Trophoblast cell (in vitro differentiated cells and primary cell): ENCODE data around the gene PCNX4.

ENCODE experiments used
- DNase-seq, 2 donors: peaks; one replicate each; pipeline ENCODE4 v3.0.0-alpha.2; 2016
- H2AFZ ChIP-seq: 2 replicates; pipeline ENCODE4 v1.6.1; 2013; ENCODE audit warnings: low read length, moderate library complexity, mild to moderate bottlenecking; ENCODE audit not compliant: insufficient read depth, poor library complexity
- H2AK5ac ChIP-seq: 2 replicates; pipeline ENCODE4 v1.6.1; 2013; ENCODE audit warnings: mild to moderate bottlenecking, low read length
- H2BK120ac ChIP-seq: 2 replicates; pipeline ENCODE4 v1.6.1; 2013; ENCODE audit warnings: low read length, mild to moderate bottlenecking, moderate library complexity; ENCODE audit not compliant: insufficient read depth, poor library complexity
- H2BK12ac ChIP-seq: 2 replicates; pipeline ENCODE4 v1.6.1; 2013; ENCODE audit warnings: mild to moderate bottlenecking, low read length, moderate library complexity
- H2BK5ac ChIP-seq: 2 replicates; pipeline ENCODE4 v1.6.1; 2013; ENCODE audit warnings: low read length, low read depth, moderate library complexity, mild to moderate bottlenecking; ENCODE audit not compliant: poor library complexity
- H3K14ac ChIP-seq: 2 replicates; pipeline ENCODE4 v1.6.1; 2013; ENCODE audit warnings: mild to moderate bottlenecking, low read length
- H3K18ac ChIP-seq: 2 replicates; pipeline ENCODE4 v1.6.1; 2013; ENCODE audit warnings: mild to moderate bottlenecking, low read length
- H3K23ac ChIP-seq: 2 replicates; pipeline ENCODE4 v1.6.1; 2013; ENCODE audit warnings: low read length
- H3K27ac ChIP-seq: 2 replicates; pipeline ENCODE4 v1.5.1; 2013; ENCODE audit warnings: low read depth, mild to moderate bottlenecking, inconsistent platforms, low read length, moderate library complexity
- H3K27me3 ChIP-seq: 2 replicates; pipeline ENCODE4 v1.6.1; 2013; ENCODE audit warnings: inconsistent platforms, mild to moderate bottlenecking, low read length, moderate library complexity; ENCODE audit not compliant: insufficient read depth
- H3K36me3 ChIP-seq, 2 experiments: 1 replicate in 1 of 2; 2 replicates in 1 of 2; pipeline ENCODE4 v1.6.1; 2013; ENCODE audit warnings: low read length in 2 of 2, mild to moderate bottlenecking in 2 of 2, moderate library complexity in 1 of 2; ENCODE audit not compliant: insufficient read depth in 2 of 2, control insufficient read depth in 1 of 2
- H3K4ac ChIP-seq: 2 replicates; pipeline ENCODE4 v1.6.1; 2013; ENCODE audit warnings: low read depth, mild to moderate bottlenecking, low read length, moderate library complexity
- H3K4me1 ChIP-seq, 2 experiments: 1 replicate in 1 of 2; 2 replicates in 1 of 2; pipeline ENCODE4 v1.6.1; 2013; ENCODE audit warnings: low read length in 2 of 2, mild to moderate bottlenecking in 2 of 2, moderate library complexity in 1 of 2; ENCODE audit not compliant: insufficient read depth in 2 of 2, control insufficient read depth in 1 of 2
- H3K4me2 ChIP-seq: 2 replicates; pipeline ENCODE4 v1.6.1; 2013; ENCODE audit warnings: inconsistent platforms, mild to moderate bottlenecking, low read length, moderate library complexity
- H3K4me3 ChIP-seq: 2 replicates; pipeline ENCODE4 v1.5.1; 2013; ENCODE audit warnings: mild to moderate bottlenecking, low read depth, low read length, inconsistent platforms
- H3K79me1 ChIP-seq: one replicate; pipeline ENCODE4 v1.6.1; 2013; ENCODE audit warnings: low read length
- H3K79me2 ChIP-seq: 2 replicates; pipeline ENCODE4 v1.6.1; 2013; ENCODE audit warnings: low read length, mild to moderate bottlenecking; ENCODE audit not compliant: control insufficient read depth, insufficient read depth, poor library complexity
- H3K9ac ChIP-seq: 2 replicates; pipeline ENCODE4 v1.6.1; 2013; ENCODE audit warnings: mild to moderate bottlenecking, low read length
- H3K9me3 ChIP-seq: 2 replicates; pipeline ENCODE4 v1.6.1; 2013; ENCODE audit warnings: low read depth, mild to moderate bottlenecking, control low read depth, inconsistent platforms, low read length; ENCODE audit not compliant: insufficient read depth
- H4K12ac ChIP-seq: 2 replicates; pipeline ENCODE4 v1.6.1; 2013; ENCODE audit warnings: low read depth, mild to moderate bottlenecking, low read length, moderate library complexity
- H4K8ac ChIP-seq: 2 replicates; pipeline ENCODE4 v1.6.1; 2013; ENCODE audit warnings: low read depth, mild to moderate bottlenecking, low read length, moderate library complexity
- H4K91ac ChIP-seq: one replicate; pipeline ENCODE4 v1.6.1; 2013; ENCODE audit warnings: low read depth, mild to moderate bottlenecking, low read length, moderate library complexity
- WGBS: extraction: QIAGEN DNeasy Blood & Tissue Kit; methylation state at CpG from one replicate; pipeline ENCODE4 v1.1.7; 2013; ENCODE audit warnings: missing lambda C conversion rate; ENCODE audit not compliant: insufficient read length, insufficient coverage; ENCODE audit errors: extremely low coverage; 5-methylcytosine and 5-hydroxymethylcytosine counted together

Gene PCNX4

DNA sequence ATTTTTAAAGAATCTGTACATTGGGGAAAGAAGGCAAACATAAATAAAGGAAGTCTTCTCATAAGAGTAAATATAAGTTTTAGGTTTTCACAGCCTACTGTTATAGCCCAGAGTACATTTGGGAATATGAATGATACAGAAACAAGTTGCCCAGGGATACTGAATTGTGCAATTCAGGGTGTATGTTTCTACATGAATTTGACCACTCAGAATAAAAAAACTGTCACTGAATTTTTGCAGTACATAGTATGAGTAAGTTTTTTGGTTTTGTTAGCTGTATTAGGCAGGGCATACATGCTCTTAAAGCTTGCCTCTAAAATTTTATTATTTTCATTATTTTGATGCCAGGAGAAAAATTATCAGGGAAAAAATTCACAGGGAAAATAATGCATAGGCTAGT lies 6.6 kb upstream of the PCNX4 start:
- H3K14ac ChIP-seq = no peak overlapping the region
- no peak overlapping the region for H3K4me3 ChIP-seq
- H3K18ac ChIP-seq = no peak overlapping the region
- H3K27me3 ChIP-seq = no peaks in the 10 kb centered on the region
- H3K9ac ChIP-seq = no peak overlapping the region
- no peak overlapping the region for H2BK12ac ChIP-seq
- H3K36me3 ChIP-seq = no peaks in the 10 kb centered on the region
- no peak for DNase-seq
- no peaks in the 10 kb centered on the region for H3K79me1 ChIP-seq
- H3K4me2 ChIP-seq = no peak overlapping the region
- H2BK5ac ChIP-seq = no peak overlapping the region
- H3K79me2 ChIP-seq = no peaks in the 10 kb centered on the region
- H4K91ac ChIP-seq = no peak overlapping the region
- H4K8ac ChIP-seq = no peak overlapping the region
- no peak overlapping the region for H4K12ac ChIP-seq
- H2BK120ac ChIP-seq = no peak overlapping the region
- no peak overlapping the region for H3K4ac ChIP-seq
- no peak overlapping the region for H3K27ac ChIP-seq
- H3K4me1 ChIP-seq = no peaks in the 10 kb centered on the region
- no peak overlapping the region for H2AK5ac ChIP-seq
- no peak overlapping the region for H3K23ac ChIP-seq
- no peak overlapping the region for H2AFZ ChIP-seq
- H3K9me3 ChIP-seq = no peaks in the 10 kb centered on the region

- no peak overlapping the region for H4K12ac ChIP-seq
- H3K4me1 ChIP-seq = no peaks in the 10 kb centered on the region
- no peaks in the 10 kb centered on the region for H3K36me3 ChIP-seq
- H3K14ac ChIP-seq = no peak overlapping the region
- no peak overlapping the region for H3K9ac ChIP-seq
- no peak overlapping the region for H3K4me3 ChIP-seq
- WGBS = no CpG with 5 or more reads among the region's 3 CpGs
- no peak overlapping the region for H2BK120ac ChIP-seq
- no peak overlapping the region for H2AK5ac ChIP-seq
- H3K27me3 ChIP-seq = no peaks in the 10 kb centered on the region
- no peak overlapping the region for H3K23ac ChIP-seq
- no peak overlapping the region for H3K4me2 ChIP-seq
- no peak overlapping the region for H3K27ac ChIP-seq
- H2BK12ac ChIP-seq = no peak overlapping the region
- no peak overlapping the region for H2BK5ac ChIP-seq
- no peak overlapping the region for H3K4ac ChIP-seq
- H3K79me1 ChIP-seq = no peaks in the 10 kb centered on the region
- no peak overlapping the region for H2AFZ ChIP-seq
- H3K79me2 ChIP-seq = no peaks in the 10 kb centered on the region
- no peak overlapping the region for H3K18ac ChIP-seq
- H4K91ac ChIP-seq = no peak overlapping the region
- no peaks in the 10 kb centered on the region for H3K9me3 ChIP-seq
- DNase-seq = no peak
- H4K8ac ChIP-seq = no peak overlapping the region
Observed at GRCh38 chr14:60085693-60086092, 6.0 kb upstream of the PCNX4 start.

- H3K27me3 ChIP-seq = no peaks in the 10 kb centered on the region
- H4K91ac ChIP-seq = no peak overlapping the region
- no peak overlapping the region for H2BK5ac ChIP-seq
- DNase-seq = no peak
- no peak overlapping the region for H4K8ac ChIP-seq
- no peak overlapping the region for H3K4me3 ChIP-seq
- no peaks in the 10 kb centered on the region for H3K4me1 ChIP-seq
- no peak overlapping the region for H3K4ac ChIP-seq
- no peak overlapping the region for H3K23ac ChIP-seq
- no peak overlapping the region for H3K27ac ChIP-seq
- no peak overlapping the region for H3K9ac ChIP-seq
- H2AFZ ChIP-seq = no peak overlapping the region
- H2BK12ac ChIP-seq = no peak overlapping the region
- peaks cover 8% of the 10 kb centered on the region for H3K79me2 ChIP-seq
- H3K36me3 ChIP-seq = no peaks in the 10 kb centered on the region
- no peak overlapping the region for H3K14ac ChIP-seq
- H2BK120ac ChIP-seq = no peak overlapping the region
- H3K18ac ChIP-seq = no peak overlapping the region
- H2AK5ac ChIP-seq = no peak overlapping the region
- WGBS = no CpG with 5 or more reads among the region's 3 CpGs
- no peak overlapping the region for H3K4me2 ChIP-seq
- H3K79me1 ChIP-seq = peaks cover 13% of the 10 kb centered on the region
- no peaks in the 10 kb centered on the region for H3K9me3 ChIP-seq
- H4K12ac ChIP-seq = no peak overlapping the region
Observed at GRCh38 chr14:60087668-60088067, 4.1 kb upstream of the PCNX4 start.

GRCh38 chr14:60089221-60089620 lies 2.5 kb upstream of the PCNX4 start:
- Histone ChIP-seq H4K12ac (no peak overlapping the region), H3K79me2 (peaks cover 10% of the 10 kb centered on the region), H3K9ac (no peak overlapping the region), H3K79me1 (peaks cover 16% of the 10 kb centered on the region), H3K4me2 (no peak overlapping the region), H3K14ac (no peak overlapping the region), H2BK120ac (no peak overlapping the region), H4K91ac (no peak overlapping the region), H3K23ac (no peak overlapping the region), H3K4me1 (peaks cover 0 to 2% of the 10 kb centered on the region in 2 experiments), H3K36me3 (no peaks in the 10 kb centered on the region), H4K8ac (no peak overlapping the region), H3K9me3 (no peaks in the 10 kb centered on the region), H2AFZ (no peak overlapping the region), H3K27ac (no peak overlapping the region), H3K4ac (no peak overlapping the region), H2BK5ac (no peak overlapping the region), H3K4me3 (no peak overlapping the region), H2AK5ac (no peak overlapping the region), H3K27me3 (no peaks in the 10 kb centered on the region), H2BK12ac (no peak overlapping the region), H3K18ac (no peak overlapping the region)
- no peak for DNase-seq
- WGBS = no CpG with 5 or more reads among the region's 4 CpGs
